CD4-positive, alpha-beta T cell treated with Interleukin-1 beta for 1 hour (primary cell): ENCODE results near the gene MCF2L2.

Experiments used
- DNase-seq, 2 donors: peaks; one replicate each; pipeline ENCODE4 v3.0.0-alpha.2; 2020 to 2022

MCF2L2 gene

DNA sequence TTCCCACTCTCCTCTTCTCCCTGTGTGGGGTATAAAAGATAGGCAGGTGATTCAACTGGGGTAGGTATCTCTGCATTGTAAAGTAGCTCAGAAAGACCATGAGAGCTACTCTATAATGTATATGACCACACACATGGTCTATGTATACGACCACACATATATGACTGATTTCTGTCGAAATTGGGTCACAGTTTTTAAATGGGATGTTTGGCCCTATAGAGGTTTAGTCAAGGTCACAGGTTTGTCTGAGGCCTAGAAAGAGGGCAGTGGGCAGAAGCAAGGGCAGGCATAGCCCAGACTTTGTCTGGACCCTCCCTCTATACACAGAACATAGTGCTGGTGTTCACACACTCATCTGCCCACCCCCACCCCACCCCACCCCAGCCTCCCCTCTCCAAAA lies 270.3 kb downstream of the MCF2L2 start:
- DNase-seq = no peak

DNA sequence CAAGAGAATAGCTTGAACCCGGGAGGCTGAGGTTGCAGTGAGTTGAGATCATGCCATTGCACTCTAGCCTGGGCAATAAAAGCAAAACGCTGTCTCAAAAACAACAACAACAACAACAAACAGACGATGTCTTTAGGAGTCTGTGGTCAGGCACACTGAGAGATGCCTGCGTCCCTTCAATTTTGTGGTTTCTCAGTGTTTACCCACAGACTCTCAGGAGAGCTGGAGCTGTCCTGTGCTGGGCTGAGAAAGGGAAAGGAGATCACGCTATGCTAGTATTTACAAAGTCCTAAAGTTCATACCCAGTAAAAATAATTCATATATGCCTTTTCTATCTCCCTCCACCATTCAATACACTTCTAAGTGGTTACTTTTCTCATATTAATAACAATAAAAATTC lies 272.2 kb downstream of the MCF2L2 start:
- no peak for DNase-seq

DNA sequence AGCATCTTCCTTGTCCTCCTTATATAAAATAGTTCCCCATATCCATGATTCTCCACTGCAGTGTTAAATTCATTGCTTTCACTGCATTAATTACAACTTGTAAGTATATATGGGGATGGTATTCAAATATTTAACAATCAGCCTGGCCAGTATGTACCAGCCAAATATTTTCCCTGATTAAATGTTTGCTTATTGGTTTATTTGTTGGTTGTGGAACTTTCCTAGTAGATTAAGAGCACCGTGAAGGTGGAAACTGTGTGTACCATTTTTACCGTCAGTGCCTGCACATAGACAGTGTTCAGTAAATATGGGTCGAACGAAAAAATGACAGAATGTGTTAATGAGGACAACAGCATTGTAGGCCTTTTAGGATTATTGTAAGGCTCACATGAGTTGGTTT lies 272.9 kb downstream of the MCF2L2 start:
- DNase-seq = no peak

DNA sequence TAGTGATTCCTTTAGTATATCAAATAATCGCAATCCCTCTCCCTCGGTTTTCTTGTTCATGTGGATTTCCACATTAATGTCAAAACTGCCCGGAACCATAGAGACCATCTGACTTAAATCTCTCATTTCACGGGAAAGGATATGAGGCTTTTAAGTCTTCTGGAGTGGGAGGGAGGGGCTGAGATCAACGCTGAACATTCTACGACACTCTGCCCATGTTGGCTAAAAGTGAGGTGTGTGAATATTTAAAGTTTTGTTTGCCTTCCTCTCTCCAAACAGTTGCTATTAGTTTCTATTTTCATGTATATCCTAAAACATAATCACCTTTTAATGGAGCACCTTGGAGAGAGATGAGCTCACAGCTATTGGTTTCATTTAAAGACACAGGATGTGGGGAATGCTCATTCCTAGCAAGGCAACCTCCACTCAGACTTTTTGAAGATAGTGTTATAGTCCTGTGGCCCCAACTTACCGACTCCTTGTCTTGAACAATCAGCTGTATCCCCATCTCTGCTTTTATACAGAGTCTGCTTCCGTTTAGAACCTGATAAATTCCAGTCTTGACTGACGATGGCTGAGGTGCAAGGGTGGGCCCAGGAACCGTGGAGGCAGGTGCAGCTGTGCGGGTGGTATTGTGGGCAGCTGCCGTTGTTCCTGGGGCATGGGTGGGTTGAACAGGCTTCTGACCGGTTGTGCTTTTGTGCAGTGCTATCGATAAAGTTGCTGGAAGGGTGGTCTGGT lies 275.0 kb downstream of the MCF2L2 start:
- no peak for DNase-seq

DNA sequence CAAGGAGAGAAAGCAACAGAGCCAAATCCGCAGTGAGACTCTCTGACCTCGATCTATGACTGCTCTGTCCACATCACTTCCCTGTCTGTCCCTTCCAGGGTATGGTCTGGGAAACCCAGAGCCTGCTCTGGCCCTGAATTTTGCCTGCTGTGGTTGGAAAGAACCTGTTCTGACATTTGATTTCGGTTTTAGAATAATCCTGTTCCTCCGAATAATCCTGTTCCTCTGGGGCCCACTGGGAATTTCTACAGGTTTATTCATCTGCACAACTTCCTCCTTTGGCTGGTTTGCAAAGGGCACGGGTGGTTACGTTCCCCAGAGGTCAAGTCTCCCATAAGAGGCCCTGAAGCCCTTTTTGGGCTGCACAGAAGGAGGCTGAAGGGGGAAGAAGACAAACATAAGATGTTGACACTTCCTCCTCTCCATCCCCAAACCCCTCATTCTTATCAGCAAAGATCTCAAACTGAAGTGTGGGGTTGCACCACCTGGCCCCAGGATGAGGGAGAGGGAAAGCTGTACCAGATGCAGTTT lies 276.5 kb downstream of the MCF2L2 start:
- DNase-seq = no peak

DNA sequence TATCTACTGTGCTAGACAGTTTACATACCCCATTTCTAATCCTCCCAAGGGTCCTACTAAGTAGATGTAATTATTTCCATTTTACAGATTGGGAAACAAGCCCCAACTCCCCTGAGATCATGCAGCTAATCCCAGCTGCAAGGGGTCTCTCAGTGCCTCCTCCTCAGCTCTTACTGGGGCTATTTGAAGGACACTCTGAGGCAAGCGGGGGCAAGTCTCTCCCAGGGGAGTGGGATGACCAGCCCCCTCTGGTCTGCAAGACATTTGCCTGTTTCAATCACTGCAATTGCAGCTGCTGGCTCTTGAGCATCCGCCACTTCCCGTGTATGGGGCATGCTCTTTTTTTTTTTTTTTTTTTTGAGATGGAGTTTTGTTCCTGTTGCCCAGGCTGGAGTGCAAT lies 277.3 kb downstream of the MCF2L2 start:
- no peak for DNase-seq

DNA sequence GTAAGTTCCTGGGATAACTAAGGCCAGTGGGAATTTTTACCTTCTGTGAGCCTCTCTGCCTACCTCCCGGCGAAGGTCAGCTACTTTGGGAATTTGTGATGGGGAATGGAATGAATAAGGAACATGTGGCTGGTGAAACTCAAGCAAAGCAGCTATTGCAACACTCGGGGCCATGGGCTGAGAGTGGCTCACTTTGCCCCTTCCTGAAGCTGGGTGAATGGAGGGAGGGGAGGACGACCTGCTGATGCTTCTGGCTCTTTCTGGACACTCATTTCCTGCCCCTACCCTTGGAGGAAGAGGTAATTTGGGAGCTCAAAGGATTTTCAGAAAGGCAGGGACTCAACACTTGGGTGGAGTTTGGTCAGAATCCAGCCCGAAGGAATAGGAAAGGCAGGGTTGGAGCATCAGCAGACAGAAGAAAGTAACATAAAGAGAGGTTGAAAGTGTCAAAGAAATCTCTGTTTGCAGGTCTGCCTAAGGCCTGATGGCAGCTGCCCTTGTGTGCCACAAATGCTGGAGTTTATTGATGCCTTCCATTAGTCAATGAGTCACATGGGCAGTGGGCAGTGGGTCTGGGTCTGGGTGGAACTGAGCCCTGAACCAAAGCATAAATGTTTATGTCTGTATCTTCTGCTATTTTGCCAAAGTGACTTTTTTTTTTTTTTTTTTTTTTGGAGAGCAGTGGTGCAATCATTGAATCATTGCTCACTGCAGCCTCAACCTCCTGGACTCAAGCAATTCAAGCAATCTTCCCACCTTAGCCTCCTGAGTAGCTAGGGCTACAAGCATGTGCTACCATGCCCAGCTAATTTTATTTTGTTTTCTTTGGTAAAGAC lies 278.3 kb downstream of the MCF2L2 start:
- no peak for DNase-seq

DNA sequence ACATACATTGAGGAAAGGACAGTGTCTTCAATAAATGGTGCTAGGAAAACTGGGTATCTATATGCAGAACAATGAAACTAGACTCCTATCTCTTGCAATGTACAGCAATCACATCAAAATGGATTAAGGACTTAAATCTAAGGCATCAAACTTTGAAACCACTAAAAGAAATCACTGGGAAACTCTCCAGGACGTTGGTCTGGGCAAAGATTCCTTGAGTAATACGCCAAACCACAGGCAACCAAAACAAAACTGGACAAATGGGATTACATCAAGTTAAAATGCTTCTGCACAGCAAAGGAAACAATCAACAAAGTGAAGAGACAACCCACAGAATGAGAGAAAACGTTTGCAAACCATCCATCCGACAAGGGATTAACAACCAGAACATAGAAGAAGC lies 280.4 kb downstream of the MCF2L2 start:
- no peak for DNase-seq

DNA sequence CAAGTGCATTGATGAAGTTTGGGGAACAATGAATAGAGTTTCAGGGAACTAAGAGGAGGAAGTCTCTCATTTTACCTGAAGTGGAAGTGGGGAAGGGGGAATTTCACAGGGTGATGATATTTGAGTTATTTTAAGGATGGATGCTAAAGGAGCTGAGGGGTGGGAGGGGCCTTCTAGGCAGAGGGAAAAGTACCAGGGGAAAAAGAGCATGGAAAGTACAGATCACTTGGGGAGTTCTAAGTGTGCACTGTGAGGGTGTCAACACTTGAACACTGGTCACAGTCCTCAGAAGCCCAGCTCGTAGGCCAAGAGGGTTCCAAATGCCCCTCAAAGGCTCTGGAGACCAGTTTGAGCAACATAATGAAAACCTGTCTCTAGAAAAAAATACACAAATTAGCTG lies 284.1 kb downstream of the MCF2L2 start:
- DNase-seq = no peak

DNA sequence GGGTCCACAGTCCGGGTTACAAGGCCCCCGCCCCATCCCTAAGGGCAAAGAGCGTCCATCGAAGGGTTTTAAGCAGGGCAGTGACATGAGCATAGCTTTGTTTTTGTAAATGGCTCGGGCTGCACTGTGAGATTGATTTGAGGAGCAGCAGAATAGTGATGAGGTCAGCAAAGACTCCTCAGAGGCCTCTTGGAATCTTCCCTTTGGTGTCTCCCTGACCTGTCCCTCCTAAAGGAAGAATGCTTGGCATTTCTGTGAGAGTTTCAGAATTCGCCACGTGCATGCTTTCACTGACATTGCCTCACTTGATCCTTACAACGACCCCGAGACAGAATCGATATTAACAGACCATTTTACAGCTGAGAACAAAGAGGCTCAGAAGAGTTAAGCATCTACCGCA lies 286.2 kb downstream of the MCF2L2 start:
- no peak for DNase-seq

DNA sequence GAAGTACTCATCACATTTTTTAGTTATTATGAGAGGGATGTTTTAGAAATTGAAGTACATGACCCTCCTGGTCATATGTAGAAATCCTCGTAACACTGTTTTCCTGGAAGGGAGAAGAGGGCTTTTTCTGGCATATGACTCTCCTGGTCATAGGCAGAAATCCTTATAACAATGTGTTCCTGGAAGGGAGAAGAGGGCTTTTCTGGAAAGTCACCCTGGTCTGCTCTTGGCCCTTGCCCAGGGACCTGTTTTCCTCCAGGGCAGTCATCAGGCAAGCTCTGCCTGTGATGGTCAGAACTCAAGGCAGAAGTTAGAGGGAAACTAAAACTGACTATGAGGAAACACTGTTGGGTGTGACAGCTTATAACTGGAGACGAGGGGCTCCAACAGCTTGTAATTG lies 293.6 kb downstream of the MCF2L2 start:
- no peak for DNase-seq

DNA sequence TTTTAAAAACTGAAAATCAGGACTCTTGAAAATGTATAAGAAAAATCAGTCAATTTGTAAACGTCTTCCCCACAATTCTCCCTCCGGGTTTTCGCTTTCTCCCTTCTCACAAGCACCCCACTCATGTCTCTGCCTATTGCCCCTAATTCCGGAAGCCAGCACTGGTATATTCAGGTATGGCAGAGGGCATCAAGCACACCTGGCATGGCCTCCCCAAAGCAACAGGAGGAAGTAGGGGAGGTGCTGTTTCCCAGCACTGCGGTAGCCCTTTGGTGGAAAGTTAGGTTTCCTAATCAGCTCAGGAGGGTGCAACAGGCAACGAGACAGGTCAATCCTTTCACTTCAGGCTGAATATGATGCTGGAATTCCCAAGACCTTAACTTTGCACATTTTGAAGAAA lies 296.0 kb downstream of the MCF2L2 start:
- DNase-seq = no peak

DNA sequence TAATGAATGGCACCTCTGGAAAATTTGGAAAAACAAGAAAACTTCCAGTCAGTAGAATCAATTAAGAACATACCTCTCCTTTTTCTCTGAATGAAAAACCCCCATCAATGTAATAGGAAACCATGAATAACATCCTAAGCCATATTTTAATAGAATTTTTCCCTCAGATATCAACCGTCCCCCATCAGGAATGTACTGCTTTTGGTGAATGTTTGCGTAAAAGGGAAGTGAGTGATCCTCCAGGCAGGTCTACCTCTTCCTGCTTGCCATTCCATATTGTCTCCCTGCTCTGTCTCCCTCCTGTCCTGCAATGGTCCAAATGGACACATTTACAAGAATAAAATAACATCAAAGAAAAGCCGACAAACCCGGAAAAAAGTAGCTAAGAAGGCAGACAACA lies 296.7 kb downstream of the MCF2L2 start:
- DNase-seq = no peak

DNA sequence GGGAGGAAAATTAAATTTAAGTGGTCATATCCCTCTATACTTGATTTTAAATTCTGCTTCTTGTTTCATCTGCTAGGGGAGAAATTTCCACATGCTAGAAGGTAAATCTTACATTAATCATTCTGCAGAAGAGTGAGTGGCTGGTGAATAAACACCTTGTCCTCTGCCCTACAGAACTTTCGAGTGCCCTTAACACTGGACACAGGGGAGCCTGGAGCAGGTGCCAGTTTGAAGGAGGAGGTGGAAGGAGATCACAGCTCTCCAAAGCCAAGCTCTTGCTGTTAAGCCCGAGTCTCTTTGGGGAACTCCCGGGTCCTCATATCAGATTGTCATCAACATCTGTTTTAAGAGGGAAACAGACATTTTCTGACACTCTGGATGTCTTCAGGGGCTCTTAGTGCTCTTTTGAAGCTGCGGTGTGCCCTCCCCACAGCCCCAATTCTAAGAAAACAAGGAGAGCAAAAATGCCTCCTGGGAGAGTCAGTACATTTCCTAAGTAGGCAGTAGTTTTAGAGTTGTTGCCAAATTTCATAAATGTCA lies 297.2 kb downstream of the MCF2L2 start:
- no peak for DNase-seq

DNA sequence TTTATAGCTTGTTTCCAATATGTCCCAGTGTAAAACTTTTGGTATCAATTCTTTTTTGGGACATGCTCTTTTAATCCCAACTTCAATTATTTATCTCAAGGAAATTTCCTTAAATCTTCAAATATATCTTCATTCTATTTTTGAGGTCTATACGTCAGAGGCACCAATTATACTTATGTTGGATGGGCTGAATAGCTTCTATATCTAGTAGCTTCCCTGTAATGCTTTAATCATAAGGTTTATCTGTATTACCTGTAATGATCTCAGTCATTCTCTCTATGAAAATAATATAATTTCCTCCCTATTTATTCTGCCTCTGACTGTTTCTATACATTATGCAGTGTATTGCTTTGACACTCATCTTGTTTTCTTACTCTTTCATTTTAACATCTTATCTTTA lies 299.2 kb downstream of the MCF2L2 start:
- no peak for DNase-seq

DNA sequence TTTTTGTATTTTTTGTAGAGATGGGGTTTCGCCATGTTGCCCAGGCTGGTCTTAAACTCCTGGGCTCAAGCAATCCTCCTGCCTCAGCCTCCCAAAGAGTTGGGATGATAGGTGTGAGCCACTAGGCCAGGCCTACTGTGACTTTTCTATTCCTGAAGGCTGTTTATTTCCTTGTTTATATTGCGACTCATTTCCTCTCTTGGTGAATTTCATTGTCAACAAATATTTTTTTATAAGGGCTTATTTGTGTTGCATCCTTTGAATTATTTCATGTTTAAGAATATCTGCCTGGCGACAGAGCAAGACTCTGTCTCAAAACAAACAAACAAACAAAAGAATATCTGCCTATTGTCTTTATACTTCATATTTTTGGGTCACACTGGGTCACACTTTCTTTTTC lies 299.7 kb downstream of the MCF2L2 start:
- no peak for DNase-seq
